GM18498 (cell line): ENCODE measurements around the gene RPS6KL1.

ENCODE experiments used
- ATAC-seq: cut with Tn5 transposase; IDR thresholded peaks from one replicate; pipeline ENCODE4 v1.9.1; 2021; ENCODE audit warnings: mild to moderate bottlenecking, moderate library complexity; ENCODE audit not compliant: unreplicated experiment

RPS6KL1 gene

GRCh38 chr14:74890262-74890661, 32.8 kb downstream of the RPS6KL1 start:
- ATAC-seq, result no peak

GRCh38 chr14:74888164-74889158, 34.6 kb downstream of the RPS6KL1 start:
- ATAC-seq, result no peak

- ATAC-seq, result no peak
Measured at GRCh38 chr14:74886001-74886400, 37.1 kb downstream of the RPS6KL1 start.

GRCh38 chr14:74882103-74882920, 40.7 kb downstream of the RPS6KL1 start:
- peak; percentile 50 for ATAC-seq

DNA sequence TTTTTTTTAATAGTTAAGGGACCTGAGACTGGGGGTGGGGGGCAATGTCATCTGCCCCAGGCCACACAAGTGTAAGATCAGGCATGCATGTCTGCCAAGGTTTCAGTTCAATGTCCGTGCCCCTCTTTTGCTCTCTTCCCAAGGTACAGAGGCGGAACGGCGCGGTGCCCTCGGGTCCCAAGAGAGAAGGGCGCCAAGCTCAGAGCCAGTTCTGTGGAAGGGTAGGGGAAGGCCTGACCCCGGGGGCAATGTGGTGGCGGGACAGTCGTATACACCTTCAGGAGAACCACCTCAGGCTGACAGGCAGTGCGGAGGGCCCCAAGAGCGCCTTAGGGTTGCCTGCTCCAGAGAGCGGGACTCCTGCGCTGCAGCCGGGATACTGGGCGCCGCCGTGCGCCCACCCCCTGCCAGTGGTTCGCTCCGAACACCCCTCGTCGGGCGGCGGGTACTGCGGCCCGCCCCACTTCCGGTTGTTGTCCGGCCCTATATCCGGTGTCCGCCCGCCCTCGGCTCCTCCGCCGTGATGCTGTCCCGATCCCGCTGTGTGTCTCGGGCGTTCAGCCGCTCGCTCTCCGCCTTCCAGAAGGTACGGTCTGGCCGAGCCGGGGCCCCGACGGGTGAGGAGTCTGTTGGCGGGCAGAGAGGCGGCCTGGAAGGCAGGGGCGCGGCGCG, 41.5 kb downstream of the RPS6KL1 start, which contains the start of gene DLST:
DLST (plus strand) TSS at position 486 of the 672 bp plus-strand sequence; CDS start at position 524, 38 bp downstream.
- peak; percentile 94 for ATAC-seq

- ATAC-seq, result no peak
Measured at GRCh38 chr14:74879427-74880182, 43.5 kb downstream of the RPS6KL1 start.

GRCh38 chr14:74875941-74876913, 46.8 kb downstream of the RPS6KL1 start, which contains the start of gene PROX2:
Gene PROX2, minus strand, starts transcription at chr14:74876145. Its CDS starts 12,311 bp downstream, at chr14:74863834.
- ATAC-seq, result no peak

DNA sequence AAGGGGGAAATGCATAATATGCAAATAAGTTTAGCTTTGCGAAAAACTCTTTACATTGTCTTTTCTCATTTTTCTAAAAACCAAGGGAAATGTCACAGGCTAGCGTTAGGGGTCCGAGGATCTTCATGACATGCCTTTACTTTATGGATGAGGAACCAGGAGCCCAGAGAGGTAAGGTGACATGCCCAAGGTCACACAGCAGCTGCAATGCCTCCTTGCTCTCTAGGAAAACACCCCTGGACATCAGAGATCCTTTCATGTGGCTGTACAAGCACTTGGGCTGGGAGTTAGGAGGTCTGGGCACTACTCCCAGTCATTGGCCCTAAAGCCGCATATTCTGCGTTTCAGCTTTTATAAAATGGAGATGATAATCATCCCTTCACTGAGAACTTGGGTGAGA, 47.9 kb downstream of the RPS6KL1 start:
- no peak for ATAC-seq

DNA sequence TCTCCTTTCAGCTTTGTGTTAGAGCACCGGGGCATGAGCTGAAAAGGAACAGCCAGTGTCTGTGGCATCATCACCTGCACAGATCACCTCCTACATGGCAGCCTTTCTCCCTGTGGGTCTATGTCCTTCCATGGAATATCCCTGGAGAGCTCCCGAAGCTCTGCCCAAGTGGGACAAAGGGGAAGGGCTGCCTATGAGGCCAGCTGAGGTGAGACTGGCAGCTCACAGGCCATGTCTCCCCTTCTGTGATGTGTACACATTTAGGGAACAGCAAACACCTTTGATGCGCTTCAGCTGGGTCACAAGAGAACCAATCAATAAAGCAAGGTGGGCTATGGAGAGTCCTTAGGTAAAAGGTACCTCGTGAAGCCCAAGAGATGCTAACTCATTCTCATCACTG, 51.2 kb downstream of the RPS6KL1 start:
- ATAC-seq, result no peak

DNA sequence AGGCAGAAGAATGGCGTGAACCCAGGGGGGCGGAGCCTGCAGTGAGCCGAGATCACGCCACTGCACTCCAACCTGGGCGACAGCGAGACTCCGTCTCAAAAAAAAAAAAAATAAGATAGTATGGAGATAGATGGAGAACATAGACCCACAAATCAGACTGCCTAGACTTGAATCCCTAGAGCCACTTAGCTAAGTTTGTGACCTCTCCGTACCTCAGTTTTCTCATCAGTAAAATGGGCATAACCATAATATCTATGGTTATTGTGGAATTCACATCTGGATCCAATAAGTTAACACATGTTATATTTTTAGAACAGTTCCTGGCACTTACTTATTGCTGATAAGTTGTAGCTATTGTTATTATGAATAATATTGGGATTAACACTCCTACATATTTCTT, 54.3 kb downstream of the RPS6KL1 start:
- ATAC-seq, result no peak

- ATAC-seq, result no peak
Measured at GRCh38 chr14:74867673-74868072, 55.4 kb downstream of the RPS6KL1 start.

- no peak for ATAC-seq
Measured at GRCh38 chr14:74866708-74867389, 56.2 kb downstream of the RPS6KL1 start.

DNA sequence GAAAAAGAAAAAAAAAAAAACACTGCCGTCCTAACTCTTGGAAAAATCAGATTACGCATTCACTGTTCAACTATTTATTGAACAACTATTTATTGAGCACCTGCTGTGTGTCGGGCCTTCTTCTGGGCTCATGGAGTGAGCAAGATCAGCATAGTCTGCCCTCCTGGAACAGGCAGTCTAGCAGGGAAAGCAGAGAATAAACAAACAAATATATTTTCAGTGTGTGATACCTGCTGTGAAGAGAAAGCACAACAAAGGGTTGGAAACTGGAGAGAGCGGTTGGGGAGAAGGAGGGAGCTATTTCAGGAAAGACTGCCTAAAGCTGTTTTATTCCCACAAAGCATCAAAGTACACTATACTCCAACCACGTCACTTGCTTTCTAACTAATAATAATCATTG, 57.9 kb downstream of the RPS6KL1 start:
- ATAC-seq, result no peak

DNA sequence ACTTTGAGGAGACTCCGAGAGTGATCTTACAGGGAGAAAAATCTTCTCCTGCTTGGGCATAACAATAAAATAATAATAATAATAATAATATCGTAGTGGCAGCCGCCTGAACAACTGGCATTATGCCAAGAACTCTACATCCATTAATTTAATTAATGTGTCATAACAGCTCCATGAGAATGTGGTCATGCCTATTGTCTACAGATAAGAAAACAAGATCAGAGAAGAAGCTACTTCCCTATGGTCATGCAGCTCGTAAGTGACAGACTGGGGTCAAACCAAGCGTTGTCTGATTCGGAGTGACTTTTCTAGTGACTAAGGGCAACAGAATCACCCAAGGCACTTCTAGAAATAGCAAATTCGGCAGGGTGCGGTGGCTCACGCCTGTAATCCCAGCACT, 58.9 kb downstream of the RPS6KL1 start:
- no peak for ATAC-seq

DNA sequence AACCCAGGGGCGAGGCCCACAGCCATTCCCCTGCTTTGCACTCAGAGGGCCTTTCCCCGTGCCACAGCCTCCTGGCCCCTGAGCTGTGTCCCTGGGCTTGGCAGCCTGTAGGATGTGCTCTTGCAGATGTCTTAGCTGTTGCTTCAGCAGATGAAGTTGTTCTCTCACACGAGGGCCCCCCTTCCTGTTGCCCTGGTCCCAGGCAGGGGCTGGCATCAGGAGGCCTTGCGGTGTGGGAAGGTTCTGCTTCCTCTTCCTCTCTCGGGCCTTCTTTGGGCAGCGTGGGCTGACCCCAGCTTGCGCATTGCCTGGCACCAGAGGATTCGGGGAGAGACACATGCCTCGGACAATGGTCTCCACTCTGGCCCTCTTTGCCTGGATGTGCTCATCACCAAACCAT, 59.8 kb downstream of the RPS6KL1 start:
- ATAC-seq, result no peak

- ATAC-seq, result no peak
Measured at GRCh38 chr14:74861734-74862090, 61.3 kb downstream of the RPS6KL1 start.

GRCh38 chr14:74860899-74861733, 61.9 kb downstream of the RPS6KL1 start:
- ATAC-seq, result peak; percentile 51
